ENCODE data around the gene FSD1L. TPM values are rescaled to one million over a fixed set of nuclear protein-coding genes. Genes with fewer than 3 reads are reported as not detected.

Gene FSD1L
- total RNA-seq, 1 donor = 1.7 TPM

DNA sequence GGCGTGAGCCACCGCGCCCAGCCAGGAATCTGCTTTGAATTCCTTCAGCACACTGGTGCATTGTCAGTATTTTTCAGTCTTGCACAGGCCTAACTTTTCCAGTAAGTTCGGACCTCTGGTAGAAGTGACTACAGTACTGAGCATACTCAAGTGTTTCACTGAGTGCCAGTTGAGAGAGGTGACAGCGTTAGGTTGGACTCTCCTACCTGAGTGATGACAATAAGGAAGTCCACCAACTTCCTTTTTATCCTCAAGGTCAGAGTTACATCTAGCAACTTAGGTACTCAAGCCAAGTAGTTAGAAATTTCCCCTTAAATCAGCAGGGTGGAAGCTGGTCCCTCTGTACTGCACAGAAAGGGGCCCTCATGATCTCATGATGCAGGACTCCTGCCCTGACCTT lies 26.0 kb upstream of the FSD1L start:
- Histone ChIP-seq H3K4me3 (ENCODE audit: low read length) (no peak overlapping the region), H3K4me1 (ENCODE audit: insufficient read depth, low read length) (no peaks in the 10 kb centered on the region), H3K27me3 (ENCODE audit: insufficient read depth, low read length) (no peaks in the 10 kb centered on the region), H3K9me3 (ENCODE audit: low read depth, low read length) (no peaks in the 10 kb centered on the region)

DNA sequence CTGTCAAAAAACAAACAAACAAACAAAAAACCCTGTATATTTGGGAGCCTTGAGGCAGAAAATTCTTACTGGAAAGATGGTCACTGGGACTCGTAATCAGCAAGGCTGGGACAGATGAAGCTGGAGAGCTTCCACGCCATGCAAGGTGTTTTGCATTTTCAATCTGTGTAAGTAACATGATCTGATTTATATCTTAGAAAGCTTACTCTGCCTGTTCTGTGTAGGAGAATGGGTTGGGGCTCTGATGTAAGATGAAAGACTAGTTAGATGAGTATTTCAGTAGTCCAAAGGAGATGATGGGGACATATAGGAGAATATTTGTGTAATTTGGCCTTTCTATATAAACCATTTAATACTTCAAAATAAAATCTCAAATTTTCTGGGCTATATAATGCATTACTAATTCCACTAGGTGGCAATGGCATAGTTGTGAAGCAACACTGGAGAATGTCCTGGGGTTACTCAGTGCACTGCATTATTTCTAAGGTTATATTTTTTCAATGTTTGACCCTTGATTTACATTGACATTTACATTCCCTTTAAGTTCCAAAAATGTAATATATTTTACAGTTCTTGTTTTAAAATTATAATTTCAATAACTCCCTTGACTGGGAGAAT lies 21.9 kb upstream of the FSD1L start:
- H3K9me3 ChIP-seq (ENCODE audit: low read depth, low read length) = no peaks in the 10 kb centered on the region
- H3K27me3 ChIP-seq (ENCODE audit: insufficient read depth, low read length) = no peaks in the 10 kb centered on the region
- no peaks in the 10 kb centered on the region for H3K4me1 ChIP-seq (ENCODE audit: insufficient read depth, low read length)
- no peak overlapping the region for H3K4me3 ChIP-seq (ENCODE audit: low read length)

DNA sequence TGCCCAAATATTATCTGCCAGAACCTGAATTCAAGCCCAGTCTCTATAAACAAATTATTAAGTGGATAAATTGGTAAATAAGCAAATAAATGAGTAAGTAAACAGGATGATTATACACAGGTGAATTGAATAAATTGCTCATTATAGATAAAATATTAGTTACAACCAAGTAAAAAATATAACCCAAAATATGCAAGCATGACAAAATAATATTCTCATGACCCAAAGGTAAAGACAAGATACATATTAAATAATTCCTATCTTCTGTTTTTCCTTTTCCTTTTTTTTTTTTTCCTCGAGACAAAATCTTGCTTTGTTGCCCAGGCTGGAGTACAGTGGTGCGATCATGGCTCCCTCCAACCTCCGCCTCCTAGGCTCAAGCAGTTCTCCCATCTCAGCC lies 21.2 kb upstream of the FSD1L start:
- H3K4me3 ChIP-seq (ENCODE audit: low read length) = no peak overlapping the region
- no peaks in the 10 kb centered on the region for H3K9me3 ChIP-seq (ENCODE audit: low read depth, low read length)
- no peaks in the 10 kb centered on the region for H3K27me3 ChIP-seq (ENCODE audit: insufficient read depth, low read length)
- no peaks in the 10 kb centered on the region for H3K4me1 ChIP-seq (ENCODE audit: insufficient read depth, low read length)

DNA sequence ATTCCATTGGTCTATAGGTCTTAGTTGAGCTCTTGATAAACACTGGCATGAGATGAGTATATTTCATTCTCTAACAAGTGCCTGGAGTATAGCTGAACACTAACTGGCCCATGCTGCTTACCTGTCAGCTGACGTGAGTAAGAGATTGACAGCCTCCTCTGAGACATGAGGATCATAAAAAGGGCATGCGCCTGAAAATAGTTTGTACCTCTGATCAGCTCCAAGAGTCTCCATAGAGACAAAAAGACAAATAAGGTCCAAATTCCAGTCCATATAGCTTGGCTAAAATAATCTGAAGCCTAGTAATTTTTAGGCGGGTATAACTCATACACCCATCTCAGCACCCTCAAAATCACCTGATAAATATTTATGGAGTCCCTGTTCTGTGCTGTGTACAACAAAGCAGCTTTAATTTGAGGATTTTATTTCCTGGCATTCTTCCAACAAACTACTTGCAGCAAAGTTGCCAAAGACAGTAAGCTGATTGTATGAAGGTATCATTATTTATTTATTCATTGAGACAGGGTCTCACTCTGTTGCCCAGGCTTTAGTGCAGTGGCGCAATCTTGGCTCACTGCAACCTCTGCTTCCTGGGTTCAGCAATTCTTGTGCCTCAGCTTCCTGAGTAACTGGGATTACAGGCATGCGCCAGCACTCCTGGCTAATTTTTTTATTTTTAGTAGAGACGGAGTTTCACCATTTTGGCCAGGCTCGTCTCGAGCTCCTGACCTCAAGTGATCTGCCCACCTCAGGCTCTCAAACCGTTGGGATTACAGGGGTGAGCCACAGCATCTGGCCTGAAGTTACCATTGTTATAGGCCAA lies 16.2 kb upstream of the FSD1L start:
- H3K4me1 ChIP-seq (ENCODE audit: insufficient read depth, low read length) = no peaks in the 10 kb centered on the region
- no peaks in the 10 kb centered on the region for H3K9me3 ChIP-seq (ENCODE audit: low read depth, low read length)
- H3K27me3 ChIP-seq (ENCODE audit: insufficient read depth, low read length) = no peaks in the 10 kb centered on the region
- H3K4me3 ChIP-seq (ENCODE audit: low read length) = no peak overlapping the region

DNA sequence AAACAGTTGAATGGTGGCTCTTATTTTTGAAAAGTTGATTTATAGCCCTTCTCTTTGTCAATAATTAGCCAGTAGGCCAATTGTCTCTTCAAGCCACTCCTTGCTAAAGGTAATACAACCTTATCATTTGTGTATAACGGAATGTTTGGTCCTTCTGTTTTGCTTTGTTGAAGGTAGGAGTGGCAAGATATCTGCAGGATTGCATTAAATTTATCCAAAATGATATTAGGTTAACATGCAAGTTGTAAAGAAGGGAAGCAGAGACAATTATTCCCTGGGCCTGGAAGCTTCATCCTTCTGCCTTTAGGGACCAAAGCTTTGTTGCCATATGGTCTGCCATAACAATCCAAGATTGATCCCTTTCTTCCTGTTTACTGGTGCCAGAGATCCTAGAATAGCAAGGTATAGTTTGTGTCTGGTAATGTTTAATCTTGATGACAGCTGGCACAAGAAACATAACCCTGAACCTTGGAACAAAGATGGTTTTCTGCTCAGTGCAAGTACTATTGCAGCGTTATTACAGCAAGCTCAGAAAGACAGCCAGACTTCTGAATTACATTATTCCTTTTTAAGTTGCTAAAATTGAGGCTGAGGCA lies 15.5 kb upstream of the FSD1L start:
- Histone ChIP-seq H3K4me1 (ENCODE audit: insufficient read depth, low read length) (no peaks in the 10 kb centered on the region), H3K27me3 (ENCODE audit: insufficient read depth, low read length) (no peaks in the 10 kb centered on the region), H3K4me3 (ENCODE audit: low read length) (no peak overlapping the region)

DNA sequence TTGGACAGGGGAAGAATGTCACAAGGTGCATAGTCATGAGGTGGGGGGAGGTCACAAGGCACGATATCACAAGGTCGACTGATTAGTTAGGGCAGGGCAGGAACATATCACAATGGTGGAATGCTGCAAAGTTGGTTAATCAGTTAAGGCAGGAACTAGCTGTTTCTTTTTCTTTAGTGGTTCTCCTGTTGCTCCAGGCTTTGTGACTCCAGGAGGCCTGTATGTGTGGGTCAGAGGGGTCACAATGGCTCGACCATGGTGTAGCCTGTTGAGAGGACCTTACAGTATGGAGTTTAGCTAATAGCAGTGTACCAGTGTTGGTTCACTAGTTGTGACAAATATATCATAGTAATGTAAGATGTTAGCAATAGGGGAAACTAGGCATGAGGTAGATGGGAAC lies 12.4 kb upstream of the FSD1L start:
- Histone ChIP-seq H3K9me3 (ENCODE audit: low read depth, low read length) (no peaks in the 10 kb centered on the region), H3K4me1 (ENCODE audit: insufficient read depth, low read length) (no peaks in the 10 kb centered on the region), H3K27me3 (ENCODE audit: insufficient read depth, low read length) (no peaks in the 10 kb centered on the region), H3K4me3 (ENCODE audit: low read length) (no peak overlapping the region)

More for the DNA sequence above, 15.5 kb upstream of the FSD1L start:
- H3K9me3 ChIP-seq (ENCODE audit: low read depth, low read length) = no peaks in the 10 kb centered on the region

DNA sequence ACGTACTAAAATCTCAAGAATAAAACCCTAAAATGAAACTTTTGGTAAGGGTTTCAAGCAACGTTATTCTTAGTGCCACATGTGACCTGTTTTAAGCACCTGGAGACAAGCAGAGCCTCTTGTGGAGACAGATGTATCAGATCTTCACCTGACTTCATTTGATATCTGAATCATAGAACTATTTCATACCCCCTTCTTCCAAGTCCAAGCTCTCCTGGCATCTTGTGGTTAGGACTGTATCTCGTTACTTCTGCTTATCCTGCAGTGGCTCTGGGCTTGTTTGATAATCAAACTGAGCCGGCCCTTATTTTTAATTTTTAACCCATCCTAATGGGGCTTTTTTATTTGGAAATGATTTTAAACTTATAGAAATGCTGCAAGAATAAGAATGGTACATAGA lies 11.1 kb upstream of the FSD1L start:
- Histone ChIP-seq H3K9me3 (ENCODE audit: low read depth, low read length) (no peaks in the 10 kb centered on the region), H3K4me1 (ENCODE audit: insufficient read depth, low read length) (no peaks in the 10 kb centered on the region), H3K4me3 (ENCODE audit: low read length) (no peak overlapping the region), H3K27me3 (ENCODE audit: insufficient read depth, low read length) (no peaks in the 10 kb centered on the region)

DNA sequence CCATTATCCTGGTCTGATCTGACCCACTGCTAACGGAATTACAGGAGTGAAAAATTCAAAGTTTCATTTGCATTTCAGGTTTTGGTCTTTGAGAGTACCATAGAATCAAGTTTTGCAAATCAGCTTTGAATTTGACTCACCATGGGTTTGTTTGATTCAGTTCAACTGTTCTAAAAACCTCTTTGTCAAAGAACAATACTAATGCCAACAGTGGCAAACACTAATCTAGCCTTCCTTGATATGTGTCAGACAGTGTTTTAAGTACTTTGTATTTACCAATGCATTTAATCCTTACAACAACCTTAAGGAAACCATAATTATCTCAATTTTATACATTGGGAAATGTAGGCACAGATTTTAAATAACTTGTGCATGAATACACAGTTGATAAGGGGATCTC lies 10.1 kb upstream of the FSD1L start:
- Histone ChIP-seq H3K9me3 (ENCODE audit: low read depth, low read length) (no peaks in the 10 kb centered on the region), H3K27me3 (ENCODE audit: insufficient read depth, low read length) (no peaks in the 10 kb centered on the region), H3K4me1 (ENCODE audit: insufficient read depth, low read length) (no peaks in the 10 kb centered on the region), H3K4me3 (ENCODE audit: low read length) (no peak overlapping the region)

DNA sequence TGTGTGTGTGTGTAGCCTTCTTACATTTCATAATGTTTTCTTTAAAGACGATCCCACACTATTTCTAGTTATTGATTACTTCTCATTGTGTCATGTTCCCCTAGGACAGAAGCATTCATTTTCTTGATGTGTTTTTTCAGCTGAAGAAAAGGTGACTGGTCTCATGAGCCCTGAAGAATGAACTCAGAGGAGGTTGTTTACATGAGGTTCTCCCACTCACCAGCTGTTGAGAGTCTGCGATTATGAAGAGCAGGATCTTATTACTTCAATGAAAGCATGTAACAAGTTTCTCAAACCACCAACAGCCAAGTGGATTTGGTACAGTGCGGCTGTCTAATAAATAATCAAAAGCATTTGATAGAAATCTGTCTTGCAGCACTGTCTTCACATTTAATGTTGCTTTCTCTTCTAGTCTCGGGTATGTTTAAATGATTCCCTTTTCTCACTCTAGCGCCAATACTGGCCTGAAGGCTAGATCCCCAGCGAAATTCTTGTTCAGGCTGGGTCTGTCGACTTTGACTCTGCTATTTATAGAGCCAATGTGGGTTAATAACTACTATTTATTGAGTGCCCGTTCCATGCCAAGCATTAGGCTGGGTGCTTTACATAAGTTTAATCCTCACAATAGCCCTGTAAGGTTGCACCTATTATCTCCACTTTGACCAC lies 9.6 kb upstream of the FSD1L start:
- H3K9me3 ChIP-seq (ENCODE audit: low read depth, low read length) = no peaks in the 10 kb centered on the region
- no peaks in the 10 kb centered on the region for H3K4me1 ChIP-seq (ENCODE audit: insufficient read depth, low read length)

DNA sequence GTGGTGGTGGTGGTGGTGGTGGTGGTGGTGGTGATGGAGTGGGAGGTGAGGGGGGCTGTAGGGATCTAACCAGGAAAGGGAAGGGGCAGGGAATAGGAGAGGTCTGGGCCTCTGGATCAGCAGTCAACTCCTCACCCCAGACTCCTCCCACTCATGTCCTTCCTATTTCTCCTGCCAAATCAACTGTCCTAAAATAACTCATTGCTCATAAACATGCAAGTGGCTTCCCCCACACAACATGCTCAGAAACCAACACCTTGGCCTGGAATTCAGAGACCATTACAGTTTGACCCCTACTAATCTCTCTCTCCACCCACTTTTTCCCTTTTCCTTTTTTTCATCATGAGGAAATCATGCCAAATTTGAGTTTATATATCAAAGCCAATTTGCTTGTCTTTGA lies 8.4 kb upstream of the FSD1L start:
- Histone ChIP-seq H3K4me3 (ENCODE audit: low read length) (no peak overlapping the region), H3K9me3 (ENCODE audit: low read depth, low read length) (no peaks in the 10 kb centered on the region), H3K4me1 (ENCODE audit: insufficient read depth, low read length) (no peaks in the 10 kb centered on the region), H3K27me3 (ENCODE audit: insufficient read depth, low read length) (no peaks in the 10 kb centered on the region)

More for the DNA sequence above, 9.6 kb upstream of the FSD1L start:
- no peak overlapping the region for H3K4me3 ChIP-seq (ENCODE audit: low read length)
- no peaks in the 10 kb centered on the region for H3K27me3 ChIP-seq (ENCODE audit: insufficient read depth, low read length)

DNA sequence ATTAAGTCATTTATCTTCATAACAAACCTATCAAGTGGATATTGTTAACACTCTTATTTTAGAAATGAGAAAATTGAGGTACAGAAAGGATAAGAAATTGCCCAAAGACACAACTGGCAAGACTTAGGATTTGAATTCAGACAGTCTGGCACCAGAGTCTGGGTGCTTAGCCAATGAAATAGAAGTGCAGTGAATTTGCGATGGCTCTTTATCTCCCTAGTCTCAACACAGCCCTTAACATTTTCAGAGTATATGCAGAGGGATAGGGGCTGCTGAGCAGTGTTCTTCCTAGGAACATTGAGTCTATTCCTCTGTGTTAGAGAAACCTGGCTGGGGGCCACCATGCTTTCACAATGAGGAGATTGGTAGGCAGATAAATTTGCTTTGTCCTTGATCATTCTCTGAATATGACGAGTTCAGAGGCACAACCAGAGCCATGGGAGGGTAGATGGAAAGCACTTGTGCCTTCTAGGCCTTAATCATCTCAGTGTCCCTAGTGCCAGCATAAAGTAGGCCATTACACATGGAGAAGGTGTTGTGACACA lies 6.1 kb upstream of the FSD1L start:
- H3K4me3 ChIP-seq (ENCODE audit: low read length) = no peak overlapping the region
- H3K9me3 ChIP-seq (ENCODE audit: low read depth, low read length) = no peaks in the 10 kb centered on the region
- no peaks in the 10 kb centered on the region for H3K27me3 ChIP-seq (ENCODE audit: insufficient read depth, low read length)
- no peaks in the 10 kb centered on the region for H3K4me1 ChIP-seq (ENCODE audit: insufficient read depth, low read length)

DNA sequence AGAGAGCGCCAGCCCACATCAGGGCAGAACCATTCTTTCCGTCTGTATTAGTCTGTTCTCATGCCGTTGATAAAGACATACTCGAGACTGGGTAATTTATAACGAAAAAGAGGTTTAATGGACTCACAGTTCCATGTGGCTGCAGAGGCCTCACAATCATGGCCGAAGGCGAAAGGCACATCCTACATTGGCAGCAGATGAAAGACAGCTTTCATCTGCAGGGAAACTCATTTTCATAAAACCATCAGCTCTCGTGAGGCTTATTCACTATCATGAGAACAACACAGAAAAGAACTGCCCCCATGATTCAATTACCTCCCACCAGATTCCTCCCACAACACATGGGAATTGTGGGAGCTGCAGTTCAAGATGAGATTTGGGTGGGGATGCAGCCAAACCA lies 4.7 kb upstream of the FSD1L start:
- H3K4me1 ChIP-seq (ENCODE audit: insufficient read depth, low read length) = peaks cover 5% of the 10 kb centered on the region
- no peaks in the 10 kb centered on the region for H3K27me3 ChIP-seq (ENCODE audit: insufficient read depth, low read length)
- H3K4me3 ChIP-seq (ENCODE audit: low read length) = no peak overlapping the region
- no peaks in the 10 kb centered on the region for H3K9me3 ChIP-seq (ENCODE audit: low read depth, low read length)

DNA sequence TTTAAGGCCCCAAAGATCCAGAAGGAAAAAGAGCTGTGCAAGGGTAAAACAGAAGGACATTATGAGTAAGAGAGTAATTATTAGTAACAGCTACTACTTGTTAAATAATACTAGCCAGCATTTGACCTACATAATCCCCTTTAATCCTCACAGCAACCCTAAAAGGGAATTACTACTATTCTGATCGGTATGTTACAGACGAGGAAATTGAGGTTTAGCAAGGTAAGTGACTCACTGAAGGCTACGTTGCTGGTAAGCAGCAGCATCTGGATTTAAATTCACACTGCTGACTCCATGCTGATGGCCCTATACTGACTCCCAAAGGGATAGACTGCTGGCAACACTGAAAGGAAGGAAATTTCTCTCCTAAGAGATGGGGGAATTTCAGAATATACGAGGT lies 3.7 kb upstream of the FSD1L start:
- H3K27me3 ChIP-seq (ENCODE audit: insufficient read depth, low read length) = no peaks in the 10 kb centered on the region
- no peak overlapping the region for H3K4me3 ChIP-seq (ENCODE audit: low read length)
- H3K9me3 ChIP-seq (ENCODE audit: low read depth, low read length) = no peaks in the 10 kb centered on the region
- peaks cover 10% of the 10 kb centered on the region for H3K4me1 ChIP-seq (ENCODE audit: insufficient read depth, low read length)

DNA sequence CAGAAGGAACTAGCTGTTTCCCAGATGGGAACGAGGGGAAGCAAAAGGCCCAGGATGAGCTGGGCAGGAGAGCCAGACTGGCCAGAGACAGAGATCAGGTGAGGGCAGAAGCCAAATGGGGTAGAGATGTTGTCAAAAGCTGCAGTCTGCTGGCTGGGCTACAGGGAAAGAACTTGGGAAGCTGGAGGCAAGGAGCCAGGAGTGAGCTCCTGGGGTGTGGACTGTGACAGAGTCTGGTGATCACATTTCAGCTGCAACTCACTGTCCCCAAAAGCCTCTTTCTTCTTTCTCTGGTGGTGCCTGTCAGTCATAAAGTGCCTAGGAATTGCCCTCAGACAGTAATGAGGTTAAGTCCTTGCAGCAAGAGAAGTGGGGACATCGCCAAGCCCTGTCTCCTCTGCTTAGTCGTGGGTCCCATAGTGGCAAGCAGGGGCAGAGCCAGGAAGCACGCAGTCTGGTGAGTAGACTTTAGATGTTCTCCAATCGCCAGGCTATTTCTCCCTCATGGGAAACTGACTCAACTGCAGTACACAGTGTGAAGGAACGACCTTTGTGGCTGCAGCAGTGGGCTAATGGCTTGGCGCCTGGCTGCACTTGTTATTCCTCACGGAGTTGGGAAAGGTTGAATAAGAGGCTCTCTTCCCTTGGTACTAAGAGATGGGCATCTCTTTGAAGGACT lies 2.5 kb upstream of the FSD1L start:
- H3K4me3 ChIP-seq (ENCODE audit: low read length) = no peak overlapping the region
- H3K27me3 ChIP-seq (ENCODE audit: insufficient read depth, low read length) = no peaks in the 10 kb centered on the region
- H3K9me3 ChIP-seq (ENCODE audit: low read depth, low read length) = no peaks in the 10 kb centered on the region
- peaks cover 10% of the 10 kb centered on the region for H3K4me1 ChIP-seq (ENCODE audit: insufficient read depth, low read length)
